DND-41 (cell line): ENCODE data around the gene PLA1A.

ENCODE experiments used
- ATAC-seq: fragments of 200-7000 bp; cut with Tn5 transposase; 3 replicates; pipeline ENCODE4 v1.9.1; 2021; ENCODE audit warnings: low read depth; ENCODE audit not compliant: insufficient read depth
- DNase-seq: peaks from one replicate; pipeline ENCODE4 v3.0.0-alpha.2; 2020
- H2AFZ ChIP-seq: 2 replicates; pipeline ENCODE4 v1.6.0; 2012; ENCODE audit warnings: low read depth, low read length
- H3K27ac ChIP-seq: 2 replicates; pipeline ENCODE4 v1.5.1; 2012; ENCODE audit warnings: low read length, inconsistent platforms
- H3K27me3 ChIP-seq: fragments of 200-600 bp; sonication (generic); 2 replicates; pipeline ENCODE4 v1.6.0; 2012; ENCODE audit warnings: low read length, mild to moderate bottlenecking, inconsistent platforms; ENCODE audit not compliant: insufficient read depth, poor library complexity
- H3K36me3 ChIP-seq: 2 replicates; pipeline ENCODE4 v1.5.1; 2012; ENCODE audit warnings: low read length, inconsistent platforms; ENCODE audit not compliant: insufficient read depth
- H3K4me1 ChIP-seq: 2 replicates; pipeline ENCODE4 v1.5.1; 2012; ENCODE audit warnings: mild to moderate bottlenecking, low read length; ENCODE audit not compliant: insufficient read depth
- H3K4me2 ChIP-seq: 2 replicates; pipeline ENCODE4 v1.6.0; 2012; ENCODE audit warnings: mild to moderate bottlenecking, moderate library complexity, low read length, inconsistent platforms; ENCODE audit not compliant: insufficient read depth
- H3K4me3 ChIP-seq, 2 experiments: fragments of 200-600 bp in 1 of 2; shearing (Covaris generic) in 1 of 2; 2 replicates each; pipeline ENCODE4 v1.5.1; 2012 to 2016; ENCODE audit warnings: inconsistent platforms in 2 of 2, low read length in 2 of 2, mild to moderate bottlenecking in 2 of 2, low read depth in 1 of 2, moderate library complexity in 1 of 2
- H3K79me2 ChIP-seq: 2 replicates; pipeline ENCODE4 v1.6.0; 2012; ENCODE audit warnings: low read length, inconsistent platforms; ENCODE audit not compliant: insufficient read depth
- H3K9ac ChIP-seq: 2 replicates; pipeline ENCODE4 v1.6.0; 2012; ENCODE audit warnings: low read depth, mild to moderate bottlenecking, inconsistent platforms, low read length, moderate library complexity
- H3K9me3 ChIP-seq: 2 replicates; pipeline ENCODE4 v1.5.1; 2012; ENCODE audit warnings: low read length, moderate library complexity, mild to moderate bottlenecking, inconsistent platforms; ENCODE audit not compliant: insufficient read depth, severe bottlenecking
- H4K20me1 ChIP-seq: 2 replicates; pipeline ENCODE4 v1.6.0; 2012; ENCODE audit warnings: low read length; ENCODE audit not compliant: insufficient read depth
- EZH2 ChIP-seq: IDR thresholded peaks from 3 replicates; pipeline ENCODE4 v1.6.1; 2012; ENCODE audit warnings: borderline replicate concordance, low read depth, mild to moderate bottlenecking, moderate library complexity, low read length, inconsistent platforms; ENCODE audit not compliant: severe bottlenecking
- TF ChIP-seq, protein P1 (sequence below): IDR thresholded peaks from 2 replicates; pipeline ENCODE4 v1.5.1; 2012; ENCODE audit warnings: borderline replicate concordance, low read length, moderate library complexity, mild to moderate bottlenecking; ENCODE audit not compliant: poor library complexity, severe bottlenecking; ENCODE audit errors: extremely low read depth

The PLA1A gene

DNA sequence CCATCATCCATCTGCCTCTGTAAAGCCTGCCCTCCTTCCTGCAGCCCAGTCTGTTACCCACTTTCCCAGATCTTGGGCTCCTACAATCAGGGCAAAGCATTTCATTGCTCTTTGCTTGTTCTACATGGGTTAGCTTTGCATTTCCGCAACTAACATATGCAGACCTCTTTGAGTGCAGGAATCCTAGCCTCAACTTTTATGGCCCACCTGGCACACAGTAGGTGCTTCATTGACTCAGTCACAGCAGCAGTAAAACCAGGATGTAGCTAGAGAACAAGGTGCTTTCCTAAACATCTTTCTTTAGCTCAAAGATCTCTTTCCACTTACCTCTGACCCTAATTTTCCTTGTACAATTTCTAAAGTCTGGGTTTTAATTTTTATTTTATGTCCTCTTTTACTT, 41.8 kb upstream of the PLA1A start:
- H3K36me3 ChIP-seq: no peaks in the 10 kb centered on the region
- no peak overlapping the region for H3K4me2 ChIP-seq
- peaks cover 5% of the 10 kb centered on the region for H3K27me3 ChIP-seq
- H3K4me1 ChIP-seq: no peaks in the 10 kb centered on the region
- H4K20me1 ChIP-seq: no peaks in the 10 kb centered on the region
- no peak overlapping the region for H3K9ac ChIP-seq
- H2AFZ ChIP-seq: no peak overlapping the region
- no peak for DNase-seq
- no peak overlapping the region for H3K27ac ChIP-seq
- H3K4me3 ChIP-seq: no peak overlapping the region
- no peaks in the 10 kb centered on the region for H3K79me2 ChIP-seq
- no peaks in the 10 kb centered on the region for H3K9me3 ChIP-seq
- TF ChIP-seq EZH2: no peak
- TF ChIP-seq, protein P1, sequence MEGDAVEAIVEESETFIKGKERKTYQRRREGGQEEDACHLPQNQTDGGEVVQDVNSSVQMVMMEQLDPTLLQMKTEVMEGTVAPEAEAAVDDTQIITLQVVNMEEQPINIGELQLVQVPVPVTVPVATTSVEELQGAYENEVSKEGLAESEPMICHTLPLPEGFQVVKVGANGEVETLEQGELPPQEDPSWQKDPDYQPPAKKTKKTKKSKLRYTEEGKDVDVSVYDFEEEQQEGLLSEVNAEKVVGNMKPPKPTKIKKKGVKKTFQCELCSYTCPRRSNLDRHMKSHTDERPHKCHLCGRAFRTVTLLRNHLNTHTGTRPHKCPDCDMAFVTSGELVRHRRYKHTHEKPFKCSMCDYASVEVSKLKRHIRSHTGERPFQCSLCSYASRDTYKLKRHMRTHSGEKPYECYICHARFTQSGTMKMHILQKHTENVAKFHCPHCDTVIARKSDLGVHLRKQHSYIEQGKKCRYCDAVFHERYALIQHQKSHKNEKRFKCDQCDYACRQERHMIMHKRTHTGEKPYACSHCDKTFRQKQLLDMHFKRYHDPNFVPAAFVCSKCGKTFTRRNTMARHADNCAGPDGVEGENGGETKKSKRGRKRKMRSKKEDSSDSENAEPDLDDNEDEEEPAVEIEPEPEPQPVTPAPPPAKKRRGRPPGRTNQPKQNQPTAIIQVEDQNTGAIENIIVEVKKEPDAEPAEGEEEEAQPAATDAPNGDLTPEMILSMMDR: no peak
- no peak for ATAC-seq

DNA sequence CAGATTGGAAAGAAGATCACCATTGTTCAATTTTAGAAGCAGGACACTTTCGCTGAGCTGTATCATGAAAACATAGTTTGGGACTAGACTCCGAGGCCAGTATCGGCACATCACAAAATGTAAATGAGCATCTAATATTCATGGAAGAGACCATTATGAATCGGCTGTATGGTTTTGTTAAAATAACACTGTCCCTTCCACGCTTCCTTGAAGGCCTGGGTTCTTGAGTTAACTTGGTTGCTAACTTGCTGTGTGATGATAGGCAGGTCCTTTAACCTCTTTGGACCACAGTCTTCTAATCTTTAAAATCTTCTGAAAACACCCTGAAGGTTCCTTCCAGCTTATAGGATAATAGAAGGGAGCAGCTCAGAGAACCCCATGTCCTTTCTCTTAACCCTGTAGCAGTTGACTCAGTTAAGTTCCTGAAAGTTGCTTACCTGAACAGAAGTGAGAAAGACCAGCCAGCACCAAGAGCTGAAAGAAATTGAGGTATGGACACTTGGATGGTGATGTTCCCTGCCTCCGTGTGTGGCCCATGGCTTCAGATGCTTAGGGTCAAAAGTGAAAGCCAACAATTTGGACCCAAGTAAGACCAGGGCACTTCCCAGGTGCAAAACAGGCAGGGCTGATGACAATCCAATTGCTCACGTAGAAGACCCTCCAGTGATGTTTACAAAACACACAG, 40.4 kb upstream of the PLA1A start:
- Histone ChIP-seq H3K4me2 (no peak overlapping the region), H3K4me1 (no peaks in the 10 kb centered on the region), H3K27me3 (peaks cover 5% of the 10 kb centered on the region), H3K36me3 (no peaks in the 10 kb centered on the region), H4K20me1 (no peaks in the 10 kb centered on the region), H3K4me3 (no peak overlapping the region), H3K9me3 (no peaks in the 10 kb centered on the region), H3K9ac (no peak overlapping the region), H2AFZ (no peak overlapping the region), H3K79me2 (no peaks in the 10 kb centered on the region), H3K27ac (no peak overlapping the region)
- ATAC-seq (no peak), DNase-seq (no peak)
- TF ChIP-seq, protein P1: no peak

DNA sequence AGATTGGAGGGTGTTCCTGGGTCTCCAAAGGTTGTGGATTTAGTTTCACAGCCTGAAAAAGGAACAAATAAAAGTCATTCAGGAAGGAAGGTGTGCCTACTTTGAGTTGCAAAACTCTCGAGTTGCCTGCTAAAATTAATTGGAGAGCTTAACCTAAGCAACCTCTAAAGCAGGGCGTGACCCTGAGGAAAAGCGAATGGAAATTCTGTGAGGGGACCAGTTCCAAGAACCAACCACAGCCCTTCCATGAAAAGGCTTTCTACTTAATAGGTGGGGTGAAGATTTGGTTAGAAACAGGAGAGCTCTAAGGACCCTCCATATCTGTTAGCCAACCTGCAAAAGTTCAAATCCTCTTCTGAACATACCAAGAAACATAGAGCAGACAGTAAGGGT, 39.8 kb upstream of the PLA1A start:
- Histone ChIP-seq H2AFZ (no peak overlapping the region), H3K36me3 (no peaks in the 10 kb centered on the region), H3K4me1 (no peaks in the 10 kb centered on the region), H3K79me2 (no peaks in the 10 kb centered on the region), H3K4me2 (no peak overlapping the region), H3K9ac (no peak overlapping the region), H4K20me1 (no peaks in the 10 kb centered on the region), H3K27me3 (peaks cover 5% of the 10 kb centered on the region), H3K4me3 (no peak overlapping the region), H3K27ac (no peak overlapping the region), H3K9me3 (no peaks in the 10 kb centered on the region)
- DNase-seq (peak; percentile 5), ATAC-seq (no peak)
- no peak for TF ChIP-seq EZH2
- TF ChIP-seq, protein P1: no peak
